ENCODE measurements around the gene RRM1. TPM values are rescaled to one million over a fixed set of nuclear protein-coding genes. Genes with fewer than 3 reads are reported as not detected.

Gene RRM1
- total RNA-seq, 1 experiment from 2014 or later = 138 TPM

- H4K5ac ChIP-seq (ENCODE audit: insufficient read length, low read depth, low read length) = no peak overlapping the region
- H2BK20ac ChIP-seq (ENCODE audit: low read depth, low read length, poor library complexity, severe bottlenecking) = no peak overlapping the region
- H3K27me3 ChIP-seq (ENCODE audit: insufficient read depth, low read length) = no peaks in the 10 kb centered on the region; the same call in 1 of the 2 replicates
- H2BK5ac ChIP-seq (ENCODE audit: insufficient read length, low read length) = no peak overlapping the region
- no peak overlapping the region for H3T11ph ChIP-seq (ENCODE audit: low read length)
- no peaks in the 10 kb centered on the region for H3K9me3 ChIP-seq (ENCODE audit: control insufficient read depth, low read depth, low read length)
- H3K4ac ChIP-seq (ENCODE audit: low read depth, low read length) = no peak overlapping the region
- H3K56ac ChIP-seq (ENCODE audit: insufficient read length, low read depth, low read length) = no peak overlapping the region
- H3K27ac ChIP-seq (ENCODE audit: insufficient read length, low read depth, low read length) = no peak overlapping the region
- H2BK12ac ChIP-seq (ENCODE audit: insufficient read length, low read depth, low read length) = no peak overlapping the region
- H2AFZ ChIP-seq (ENCODE audit: low read length) = no peak overlapping the region
- no peaks in the 10 kb centered on the region for H3K79me1 ChIP-seq (ENCODE audit: insufficient read depth, low read depth, low read length, poor library complexity, severe bottlenecking)
- H4K20me1 ChIP-seq (ENCODE audit: control insufficient read depth, insufficient read depth, insufficient read length) = no peaks in the 10 kb centered on the region
- no peak overlapping the region for H4K8ac ChIP-seq (replicated peaks; ENCODE audit: insufficient read length, low read depth, low read length)
- no peak overlapping the region for H3K23ac ChIP-seq (ENCODE audit: insufficient read length, low read depth, low read length)
- no peaks in the 10 kb centered on the region for H3K36me3 Mint-ChIP-seq (ENCODE audit: insufficient read depth in 1 of 3, low read depth in 3 of 3)
- no CpG with 5 or more reads among the region's 1 CpG for WGBS (ENCODE audit: extremely low coverage, insufficient read length, low lambda C conversion rate)
- TF ChIP-seq, protein P1, sequence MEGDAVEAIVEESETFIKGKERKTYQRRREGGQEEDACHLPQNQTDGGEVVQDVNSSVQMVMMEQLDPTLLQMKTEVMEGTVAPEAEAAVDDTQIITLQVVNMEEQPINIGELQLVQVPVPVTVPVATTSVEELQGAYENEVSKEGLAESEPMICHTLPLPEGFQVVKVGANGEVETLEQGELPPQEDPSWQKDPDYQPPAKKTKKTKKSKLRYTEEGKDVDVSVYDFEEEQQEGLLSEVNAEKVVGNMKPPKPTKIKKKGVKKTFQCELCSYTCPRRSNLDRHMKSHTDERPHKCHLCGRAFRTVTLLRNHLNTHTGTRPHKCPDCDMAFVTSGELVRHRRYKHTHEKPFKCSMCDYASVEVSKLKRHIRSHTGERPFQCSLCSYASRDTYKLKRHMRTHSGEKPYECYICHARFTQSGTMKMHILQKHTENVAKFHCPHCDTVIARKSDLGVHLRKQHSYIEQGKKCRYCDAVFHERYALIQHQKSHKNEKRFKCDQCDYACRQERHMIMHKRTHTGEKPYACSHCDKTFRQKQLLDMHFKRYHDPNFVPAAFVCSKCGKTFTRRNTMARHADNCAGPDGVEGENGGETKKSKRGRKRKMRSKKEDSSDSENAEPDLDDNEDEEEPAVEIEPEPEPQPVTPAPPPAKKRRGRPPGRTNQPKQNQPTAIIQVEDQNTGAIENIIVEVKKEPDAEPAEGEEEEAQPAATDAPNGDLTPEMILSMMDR (conservative IDR thresholded peaks at IDR 0.05) = no peak
- H3K4me3 Mint-ChIP-seq = no peak overlapping the region
- no peak overlapping the region for H2AK5ac ChIP-seq (ENCODE audit: insufficient read length, low read length)
- no peaks in the 10 kb centered on the region for H3K4me1 ChIP-seq (ENCODE audit: insufficient read depth, low read length)
- H2BK120ac ChIP-seq (ENCODE audit: low read depth, low read length, poor library complexity, severe bottlenecking) = no peak overlapping the region
- H3K14ac ChIP-seq (ENCODE audit: insufficient read depth, low read length) = no peak overlapping the region
- H2BK15ac ChIP-seq (ENCODE audit: low read depth, low read length) = no peak overlapping the region
- DNase-seq = no peak
- H3K27me3 Mint-ChIP-seq (ENCODE audit: low read depth) = no peaks in the 10 kb centered on the region
- H3K4me1 Mint-ChIP-seq = peaks cover 6% of the 10 kb centered on the region in 2 experiments; a peak in 3 of 4 replicates
- no peak overlapping the region for H3K18ac ChIP-seq (ENCODE audit: insufficient read length, low read depth, low read length)
- no peak overlapping the region for H4K91ac ChIP-seq (ENCODE audit: insufficient read length, low read depth, low read length)
- no peaks in the 10 kb centered on the region for H3K79me2 ChIP-seq (ENCODE audit: insufficient read depth, low read length)
- no peak overlapping the region for H3K9ac ChIP-seq (ENCODE audit: extremely low read depth, insufficient read length, low read length)
- H3K27ac Mint-ChIP-seq = no peak overlapping the region
- H3K23me2 ChIP-seq (ENCODE audit: insufficient read length, low read depth, low read length, poor library complexity, severe bottlenecking) = no peaks in the 10 kb centered on the region
- H3K9me3 Mint-ChIP-seq = no peaks in the 10 kb centered on the region
- H3K4me2 ChIP-seq (ENCODE audit: insufficient read depth, insufficient read length, low read length) = no peak overlapping the region
Measured at GRCh38 chr11:4061700-4062099, 32.9 kb upstream of the RRM1 start.
